NCI-H69 (cell line): Measurements from ENCODE around the gene FAM163B.
A peak's percentile ranks its signal among the peaks of the same experiment; 100 is the strongest.

ENCODE experiments used
- DNase-seq: peaks from one replicate; lab custom pipeline; 2025; lab: John Stamatoyannopoulos, UW

Gene FAM163B

GRCh38 chr9:133609311-133610098, at the start of gene FAM163B:
Gene FAM163B, minus strand, starts transcription at chr9:133609389. Its CDS starts 29,166 bp downstream, at chr9:133580223.
- DNase-seq, result peak; percentile 60

GRCh38 chr9:133657120-133657661, 48.0 kb upstream of the FAM163B start:
- DNase-seq, result peak; percentile 79

GRCh38 chr9:133656211-133657119, 47.3 kb upstream of the FAM163B start:
- peak; percentile 79 for DNase-seq

GRCh38 chr9:133655701-133656100, 46.5 kb upstream of the FAM163B start:
- DNase-seq, result no peak

GRCh38 chr9:133654736-133655657, 45.8 kb upstream of the FAM163B start:
- DNase-seq, result peak; percentile 41

GRCh38 chr9:133653638-133654037, 44.4 kb upstream of the FAM163B start:
- peak; percentile 34 for DNase-seq

GRCh38 chr9:133650026-133650425, 40.8 kb upstream of the FAM163B start:
- no peak for DNase-seq

- DNase-seq, result no peak
These were observed 40.0 kb upstream of the FAM163B start for GRCh38 chr9:133649194-133649593.

- no peak for DNase-seq
These were observed 38.7 kb upstream of the FAM163B start for GRCh38 chr9:133647765-133648469.

- DNase-seq, result peak; percentile 48
These were observed 38.0 kb upstream of the FAM163B start for GRCh38 chr9:133647148-133647547.

GRCh38 chr9:133645021-133645765, 36.0 kb upstream of the FAM163B start:
- no peak for DNase-seq

GRCh38 chr9:133643978-133644760, 35.0 kb upstream of the FAM163B start:
- peak; percentile 31 for DNase-seq

- DNase-seq, result no peak
These were observed 34.2 kb upstream of the FAM163B start for GRCh38 chr9:133643362-133643755.

GRCh38 chr9:133642708-133643361, 33.6 kb upstream of the FAM163B start:
- no peak for DNase-seq

- no peak for DNase-seq
These were observed 32.8 kb upstream of the FAM163B start for GRCh38 chr9:133641861-133642595.

- DNase-seq, result no peak
These were observed 32.1 kb upstream of the FAM163B start for GRCh38 chr9:133641396-133641655.

- DNase-seq, result peak; percentile 33
These were observed 31.6 kb upstream of the FAM163B start for GRCh38 chr9:133640580-133641395.
